GM19239 (cell line): ENCODE results near the gene CTPS1.

Experiments
- DNase-seq: peaks from one replicate; pipeline ENCODE4 v3.0.0; 2011; ENCODE audit warnings: low spot score; ENCODE audit not compliant: insufficient read length
- FAIRE-seq: peaks from 2 replicates; lab custom pipeline; 2011; peaks lifted over from hg19 to GRCh38; lab: Jason Lieb, UNC

Gene CTPS1

GRCh38 chr1:40979241-40980067 is at the start of gene CTPS1:
Gene CTPS1 (plus strand): TSS chr1:40979696. CDS start chr1:40983291, 3,595 bp downstream.
- peak; percentile 84 for FAIRE-seq
- DNase-seq, result peak; percentile 95

- DNase-seq (no peak), FAIRE-seq (no peak)
Observed at GRCh38 chr1:40930174-40930964, 49.1 kb upstream of the CTPS1 start.

- FAIRE-seq, result no peak
- DNase-seq, result no peak
Observed at GRCh38 chr1:40931601-40932000, 47.9 kb upstream of the CTPS1 start.

- FAIRE-seq, result no peak
- no peak for DNase-seq
Observed at GRCh38 chr1:40932006-40932405, 47.5 kb upstream of the CTPS1 start.

GRCh38 chr1:40936931-40937339 is 42.6 kb upstream of the CTPS1 start:
- FAIRE-seq (no peak), DNase-seq (no peak)

GRCh38 chr1:40938393-40938792 is 41.1 kb upstream of the CTPS1 start:
- DNase-seq (no peak), FAIRE-seq (no peak)

GRCh38 chr1:40939320-40940059 is 40.0 kb upstream of the CTPS1 start:
- DNase-seq (no peak), FAIRE-seq (no peak)

GRCh38 chr1:40944326-40944725 is 35.2 kb upstream of the CTPS1 start:
- FAIRE-seq, result no peak
- no peak for DNase-seq

GRCh38 chr1:40944841-40945430 is 34.6 kb upstream of the CTPS1 start:
- DNase-seq (no peak), FAIRE-seq (no peak)

GRCh38 chr1:40945491-40945973 is 34.0 kb upstream of the CTPS1 start:
- no peak for DNase-seq
- FAIRE-seq, result no peak

GRCh38 chr1:40948741-40949443 is 30.6 kb upstream of the CTPS1 start:
- DNase-seq (peak; percentile 14), FAIRE-seq (no peak)

- DNase-seq (no peak), FAIRE-seq (no peak)
Observed at GRCh38 chr1:40949563-40949962, 29.9 kb upstream of the CTPS1 start.

GRCh38 chr1:40951943-40952743 is 27.4 kb upstream of the CTPS1 start:
- FAIRE-seq (peak; percentile 47), DNase-seq (peak; percentile 67)

GRCh38 chr1:40952744-40953315 is 26.7 kb upstream of the CTPS1 start:
- no peak for FAIRE-seq
- no peak for DNase-seq

- FAIRE-seq (no peak), DNase-seq (no peak)
Observed at GRCh38 chr1:40954626-40955025, 24.9 kb upstream of the CTPS1 start.

GRCh38 chr1:40955266-40955665 is 24.2 kb upstream of the CTPS1 start:
- DNase-seq (no peak), FAIRE-seq (no peak)

GRCh38 chr1:40956407-40956806 is 23.1 kb upstream of the CTPS1 start:
- DNase-seq (peak; percentile 21), FAIRE-seq (no peak)

- DNase-seq, result no peak
- no peak for FAIRE-seq
Observed at GRCh38 chr1:40958210-40958609, 21.3 kb upstream of the CTPS1 start.
